ENCODE data around the gene TTC23.

DNA sequence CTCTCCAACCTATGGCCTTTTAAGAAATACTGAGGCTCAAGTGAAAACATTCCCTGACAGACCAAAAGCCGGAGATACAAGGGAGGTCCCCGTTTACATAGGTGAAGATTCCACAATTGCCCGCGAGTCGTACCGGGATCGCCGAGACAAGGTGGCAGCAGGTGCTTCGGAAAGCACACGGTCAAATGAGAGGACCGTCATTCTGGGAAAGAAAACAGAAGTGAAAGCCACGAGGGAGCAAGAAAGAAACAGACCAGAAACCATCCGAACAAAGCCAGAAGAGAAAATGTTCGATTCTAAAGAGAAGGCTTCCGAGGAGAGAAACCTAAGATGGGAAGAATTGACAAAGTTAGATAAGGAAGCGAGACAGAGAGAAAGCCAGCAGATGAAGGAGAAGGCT lies 119.7 kb downstream of the TTC23 start:
- TF ChIP-seq CTCF (IDR thresholded peaks at IDR 0.05; ENCODE audit: insufficient read depth, low read length) (no peak), POLR2AphosphoS5 (IDR thresholded peaks at IDR 0.05; ENCODE audit: low read depth) (no peak), SPI1 (IDR thresholded peaks at IDR 0.05; ENCODE audit: borderline replicate concordance, low read depth) (no peak), REST (IDR thresholded peaks at IDR 0.05; ENCODE audit: insufficient replicate concordance, low read depth) (no peak)
